ENCODE results near the gene DTX4.

DNA sequence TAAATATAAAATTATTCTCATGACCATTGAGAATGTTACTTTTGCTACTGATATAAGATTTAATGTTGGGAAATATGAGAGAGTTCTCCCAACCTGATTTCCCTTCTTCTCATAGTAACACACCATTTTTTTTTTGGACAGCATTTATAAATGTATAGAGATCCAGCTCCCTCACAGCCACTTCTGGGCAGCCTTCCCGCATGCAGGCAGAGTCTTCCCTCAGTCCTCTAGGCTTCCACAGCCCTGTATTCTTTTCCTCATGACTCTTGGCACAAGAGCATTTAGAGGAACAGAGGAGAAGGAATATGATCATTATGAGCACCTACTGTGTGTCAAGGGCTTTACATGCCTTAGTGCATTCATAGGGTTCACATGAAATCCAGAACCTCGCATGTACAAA is 9.0 kb downstream of the DTX4 start:
- TF ChIP-seq CTCF (IDR thresholded peaks at IDR 0.05), result no peak
- no peak for TF ChIP-seq POLR2AphosphoS5 (IDR thresholded peaks at IDR 0.05; ENCODE audit: low read depth, low read length)
- TF ChIP-seq, protein P1, sequence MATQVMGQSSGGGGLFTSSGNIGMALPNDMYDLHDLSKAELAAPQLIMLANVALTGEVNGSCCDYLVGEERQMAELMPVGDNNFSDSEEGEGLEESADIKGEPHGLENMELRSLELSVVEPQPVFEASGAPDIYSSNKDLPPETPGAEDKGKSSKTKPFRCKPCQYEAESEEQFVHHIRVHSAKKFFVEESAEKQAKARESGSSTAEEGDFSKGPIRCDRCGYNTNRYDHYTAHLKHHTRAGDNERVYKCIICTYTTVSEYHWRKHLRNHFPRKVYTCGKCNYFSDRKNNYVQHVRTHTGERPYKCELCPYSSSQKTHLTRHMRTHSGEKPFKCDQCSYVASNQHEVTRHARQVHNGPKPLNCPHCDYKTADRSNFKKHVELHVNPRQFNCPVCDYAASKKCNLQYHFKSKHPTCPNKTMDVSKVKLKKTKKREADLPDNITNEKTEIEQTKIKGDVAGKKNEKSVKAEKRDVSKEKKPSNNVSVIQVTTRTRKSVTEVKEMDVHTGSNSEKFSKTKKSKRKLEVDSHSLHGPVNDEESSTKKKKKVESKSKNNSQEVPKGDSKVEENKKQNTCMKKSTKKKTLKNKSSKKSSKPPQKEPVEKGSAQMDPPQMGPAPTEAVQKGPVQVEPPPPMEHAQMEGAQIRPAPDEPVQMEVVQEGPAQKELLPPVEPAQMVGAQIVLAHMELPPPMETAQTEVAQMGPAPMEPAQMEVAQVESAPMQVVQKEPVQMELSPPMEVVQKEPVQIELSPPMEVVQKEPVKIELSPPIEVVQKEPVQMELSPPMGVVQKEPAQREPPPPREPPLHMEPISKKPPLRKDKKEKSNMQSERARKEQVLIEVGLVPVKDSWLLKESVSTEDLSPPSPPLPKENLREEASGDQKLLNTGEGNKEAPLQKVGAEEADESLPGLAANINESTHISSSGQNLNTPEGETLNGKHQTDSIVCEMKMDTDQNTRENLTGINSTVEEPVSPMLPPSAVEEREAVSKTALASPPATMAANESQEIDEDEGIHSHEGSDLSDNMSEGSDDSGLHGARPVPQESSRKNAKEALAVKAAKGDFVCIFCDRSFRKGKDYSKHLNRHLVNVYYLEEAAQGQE (IDR thresholded peaks at IDR 0.05; ENCODE audit: insufficient read depth in 1 of 2, low read depth in 2 of 2, low read length in 1 of 2), result no peak
- TF ChIP-seq TCF7L2 (IDR thresholded peaks at IDR 0.05; ENCODE audit: low read depth, low read length), result no peak
- no peak for TF ChIP-seq SIN3A (IDR thresholded peaks at IDR 0.05; ENCODE audit: borderline replicate concordance, insufficient read depth, low read depth, low read length)
